ENCODE results near the gene PBLD.
A peak's percentile ranks its signal among the peaks of the same experiment; 100 is the strongest.

PBLD gene

DNA sequence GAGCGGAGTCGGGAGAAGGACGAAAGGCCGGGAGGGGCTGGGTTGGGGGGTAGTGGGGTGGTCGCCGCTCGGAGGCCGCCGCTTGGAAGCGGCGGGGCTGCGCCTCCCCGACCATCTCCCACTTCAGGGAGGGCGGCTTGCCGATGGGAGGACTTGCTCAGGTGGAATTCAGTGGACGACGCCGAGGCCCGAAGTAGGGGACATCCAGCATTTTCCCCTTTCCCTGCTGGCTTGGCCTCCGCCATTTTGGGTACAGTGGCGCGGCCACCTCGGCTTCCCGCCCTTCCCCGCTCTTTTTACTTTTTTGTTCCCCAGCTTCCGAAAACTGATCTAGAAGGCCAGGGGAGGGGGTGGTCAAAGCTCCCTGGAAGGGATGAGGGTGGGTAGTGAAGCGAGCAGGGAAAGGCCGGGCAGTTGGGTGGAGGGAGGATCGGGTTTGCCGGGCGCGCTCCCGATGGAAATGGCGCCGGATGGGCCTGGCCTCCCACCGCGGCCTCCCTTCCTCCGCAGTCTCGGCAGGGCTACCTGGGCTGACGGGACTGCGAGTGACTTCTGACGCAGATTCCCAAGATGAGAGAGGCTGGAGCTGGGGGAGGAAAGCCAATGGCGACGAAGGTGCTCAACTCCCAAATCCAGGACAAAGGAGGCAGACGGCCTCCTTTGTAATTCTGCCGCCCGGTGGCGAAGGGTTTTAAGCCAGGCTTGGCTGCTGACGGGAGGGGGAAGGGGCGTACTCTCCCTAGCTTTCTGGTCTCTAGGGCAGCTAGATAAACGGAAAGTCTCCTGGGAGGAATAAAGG is at the start of gene PBLD:
Gene PBLD (minus strand): TSS at position 670 of the 799 bp plus-strand sequence. CDS start 26,084 bp downstream, outside the sequence.
- DNase-seq, result peak; percentile 63

DNA sequence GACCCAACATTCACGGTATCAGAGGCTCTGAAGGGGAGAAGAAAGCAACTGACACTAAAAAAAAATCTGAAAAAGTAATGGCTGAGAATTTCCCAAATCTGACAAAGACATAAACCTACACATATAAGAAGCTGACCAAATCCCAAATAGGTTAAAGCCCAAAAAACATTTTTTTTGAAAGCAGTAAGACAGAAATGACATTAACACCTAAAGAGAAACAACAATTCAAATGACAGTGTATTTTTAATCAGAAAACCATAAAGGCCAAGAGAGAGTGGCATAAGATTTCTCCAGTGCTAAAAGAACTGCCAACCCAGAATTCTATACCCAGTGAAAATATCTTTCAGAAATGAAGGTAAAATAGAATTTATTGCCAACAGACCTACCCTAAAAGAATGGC is 38.9 kb upstream of the PBLD start:
- DNase-seq, result no peak

DNA sequence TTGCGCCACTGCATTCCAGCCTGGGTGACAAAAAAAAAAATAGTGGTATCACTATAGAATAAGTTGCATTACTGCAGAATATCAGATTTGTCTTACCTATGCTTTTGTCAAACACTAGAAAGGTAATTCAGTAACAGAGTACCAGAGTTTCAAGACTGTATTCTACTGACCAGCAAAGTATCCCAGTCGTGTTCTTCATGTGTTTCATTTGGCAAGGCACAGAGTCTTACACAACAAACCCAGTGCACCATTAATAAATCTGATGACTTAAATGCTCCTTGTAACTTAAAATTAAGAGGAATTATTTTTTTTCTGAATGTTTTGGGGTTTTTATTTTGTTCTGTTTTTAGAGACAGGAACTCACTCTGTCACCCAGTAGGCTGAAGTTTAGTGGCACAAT is 34.4 kb upstream of the PBLD start:
- no peak for DNase-seq

DNA sequence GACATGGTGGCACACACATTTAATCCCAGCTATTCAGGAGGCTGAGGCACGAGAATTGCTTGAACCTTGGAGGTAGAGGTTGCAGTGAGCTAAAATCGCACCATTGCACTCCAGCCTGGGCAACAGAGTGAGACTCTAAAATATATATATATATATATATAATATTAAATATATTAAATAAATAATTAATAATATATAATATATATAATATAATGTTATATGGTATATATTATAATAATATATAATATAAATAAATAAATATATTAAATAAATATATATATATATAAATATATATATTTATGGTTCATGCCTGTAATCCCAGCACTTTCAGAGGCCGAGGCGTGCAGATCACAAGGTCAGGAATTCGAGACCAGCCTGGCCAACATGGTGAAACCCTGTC is 33.9 kb upstream of the PBLD start:
- DNase-seq, result no peak

DNA sequence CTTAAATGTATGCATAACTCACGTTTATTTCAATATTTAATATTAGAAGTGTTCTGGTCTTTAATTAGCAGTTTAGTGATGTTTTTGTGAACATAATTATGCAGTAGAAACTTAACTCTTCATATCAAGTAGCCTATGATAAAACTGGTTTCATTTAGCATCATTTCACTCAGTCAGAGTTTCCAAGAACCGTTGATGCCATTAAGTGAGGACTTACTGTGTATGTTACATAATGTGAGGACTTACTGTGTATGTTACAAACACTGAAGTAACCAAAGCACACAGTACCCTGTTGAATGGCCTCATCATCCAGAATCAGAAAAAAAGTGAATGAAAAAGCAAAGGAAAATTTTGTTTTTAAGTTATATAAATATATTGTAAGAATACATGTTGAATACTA is 32.9 kb upstream of the PBLD start:
- no peak for DNase-seq

DNA sequence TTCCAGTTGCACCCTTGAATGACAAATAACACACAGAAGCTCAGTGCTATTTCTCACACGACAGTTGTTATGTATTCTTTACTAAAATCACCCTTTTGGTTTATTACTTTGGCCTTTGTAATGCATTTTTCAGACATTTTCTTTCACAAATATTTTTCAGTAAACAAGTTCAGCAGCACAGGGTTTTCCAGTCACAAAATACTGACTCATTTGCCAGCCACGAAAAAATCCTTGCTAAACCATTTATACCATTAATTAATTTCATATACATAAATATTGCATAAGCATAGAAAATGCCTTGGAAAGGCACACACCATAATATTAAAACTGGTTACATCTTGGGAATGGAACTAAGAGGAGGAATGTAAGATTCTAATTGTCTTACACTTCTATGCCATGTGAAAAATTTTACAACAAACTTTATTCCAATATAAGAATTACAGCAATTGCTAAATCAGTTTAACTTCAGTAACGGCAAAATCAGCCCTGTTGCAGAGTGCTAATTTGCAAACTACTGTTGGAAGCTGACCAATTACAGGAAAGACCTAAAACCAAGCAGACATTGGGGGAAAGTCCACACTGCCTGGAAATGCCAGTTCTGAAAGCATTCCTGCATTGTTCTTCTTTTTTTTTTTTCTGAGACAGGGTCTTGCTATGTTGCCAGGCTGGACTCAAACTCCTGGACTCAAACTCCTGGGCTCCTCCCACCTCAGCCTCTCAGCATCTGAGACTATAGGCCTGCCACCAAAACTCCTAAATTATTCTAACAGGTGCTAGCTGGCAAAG is 31.6 kb upstream of the PBLD start:
- DNase-seq, result no peak

DNA sequence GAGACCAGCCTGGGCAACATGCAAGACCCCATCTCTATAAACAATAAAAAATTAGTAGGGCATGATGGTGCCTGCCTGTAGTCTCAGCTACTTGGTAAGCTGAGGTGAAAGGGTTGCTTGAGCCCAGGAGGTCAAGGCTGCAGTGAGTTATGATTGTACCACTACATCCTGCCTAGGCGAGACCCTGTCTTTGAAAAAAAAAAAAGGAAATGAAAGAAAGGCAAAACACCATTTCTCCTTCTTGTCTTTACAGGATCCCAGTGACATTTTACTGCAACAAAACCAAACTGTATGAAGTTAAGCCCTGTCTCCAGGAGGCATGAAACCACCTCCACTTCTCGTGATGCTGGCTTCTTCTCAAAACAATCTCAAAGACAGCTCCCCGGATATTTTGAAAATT is 29.9 kb upstream of the PBLD start:
- DNase-seq, result no peak

DNA sequence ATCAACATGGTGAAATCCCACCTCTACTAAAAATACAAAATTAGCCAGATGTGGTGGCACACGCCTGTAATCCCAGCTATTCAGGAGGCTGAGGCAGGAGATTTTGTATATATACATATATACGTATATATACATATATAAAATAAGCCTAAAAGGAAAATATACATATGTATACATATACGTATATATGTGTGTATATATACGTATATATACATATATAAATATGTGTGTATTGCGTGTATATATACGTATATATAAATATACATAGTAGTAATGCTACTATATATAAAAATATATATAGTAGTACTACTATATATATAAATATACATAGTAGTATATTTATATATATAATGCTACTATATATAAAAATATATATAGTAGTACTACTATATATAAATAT is 26.5 kb upstream of the PBLD start:
- no peak for DNase-seq

DNA sequence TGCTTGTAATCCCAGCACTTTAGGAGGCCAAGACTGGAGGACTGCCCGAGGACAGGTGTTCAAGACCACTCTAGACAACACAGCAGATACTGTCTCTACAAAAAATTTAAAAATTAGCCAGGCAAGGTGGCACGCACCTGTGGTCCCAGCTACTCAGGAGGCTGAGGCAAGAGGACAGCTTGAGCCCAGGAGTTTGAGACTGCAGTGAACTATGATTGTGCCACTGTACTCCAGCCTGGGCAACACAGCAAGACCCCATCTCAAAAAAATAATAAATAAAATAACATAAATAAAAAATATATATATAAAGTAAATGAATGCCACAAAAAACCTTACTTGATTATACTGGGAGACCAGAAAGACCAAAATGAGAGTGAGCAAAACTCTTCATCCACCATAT is 20.8 kb upstream of the PBLD start:
- DNase-seq, result no peak

DNA sequence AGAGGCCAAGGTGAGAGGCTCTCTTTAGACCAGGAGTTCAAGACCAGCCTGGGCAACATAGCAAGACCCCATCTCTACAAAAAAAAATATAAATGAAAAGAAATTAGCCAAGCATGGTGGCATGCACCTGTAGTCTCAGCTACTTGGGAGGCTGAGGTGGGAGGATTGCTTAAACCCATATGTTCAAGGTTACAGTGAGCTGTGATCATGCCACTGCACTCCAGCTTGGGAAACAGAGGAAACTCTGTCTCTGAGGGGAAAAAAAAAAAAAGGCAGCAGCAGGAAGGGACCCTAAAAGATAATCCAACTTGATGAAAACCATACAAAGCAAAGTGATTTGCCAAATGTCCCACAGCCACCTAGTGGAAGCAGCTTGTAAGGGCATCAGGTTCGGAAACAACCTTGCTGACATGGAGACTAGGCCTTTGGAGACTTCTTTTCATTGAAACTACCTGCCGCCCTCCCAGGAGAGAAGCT is 15.6 kb upstream of the PBLD start:
- no peak for DNase-seq

DNA sequence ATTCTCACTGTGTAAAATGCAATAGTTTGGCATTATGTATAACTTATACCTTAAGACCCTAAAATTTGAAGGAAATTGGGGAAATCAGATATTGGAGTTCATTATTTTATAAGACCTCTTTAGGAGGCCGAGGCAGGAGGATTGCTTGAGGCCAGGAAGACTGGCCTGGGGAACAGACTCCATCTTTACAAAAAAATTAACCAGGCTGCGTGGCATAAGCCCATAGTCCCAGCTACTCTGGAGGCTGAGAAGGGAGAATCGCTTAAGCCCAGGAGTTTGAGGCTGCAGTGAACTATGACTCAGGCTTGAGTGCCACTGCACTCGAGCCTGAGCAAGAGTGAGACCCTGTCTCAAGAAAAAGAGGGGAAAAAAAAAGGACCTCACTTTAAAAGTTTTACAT is 14.0 kb upstream of the PBLD start:
- DNase-seq, result no peak

DNA sequence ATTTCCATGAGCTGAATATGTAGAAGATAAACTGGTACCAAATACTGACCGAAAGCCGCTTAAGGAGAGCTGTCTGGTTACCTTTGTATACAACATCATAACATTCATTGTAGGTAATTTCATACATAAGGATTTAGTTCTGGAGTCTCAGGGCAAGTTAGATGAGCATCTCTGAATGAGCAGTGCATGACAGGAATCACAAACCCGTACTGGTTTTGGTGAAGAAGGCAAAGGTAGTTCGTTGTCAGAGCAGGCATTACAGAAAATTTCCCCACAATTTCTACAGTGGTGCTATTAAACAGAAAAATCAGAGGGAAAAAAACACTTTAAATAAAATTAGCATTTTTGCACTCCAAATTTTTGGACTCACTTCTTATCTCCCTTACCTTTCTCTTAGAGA is 12.9 kb upstream of the PBLD start:
- DNase-seq, result no peak

DNA sequence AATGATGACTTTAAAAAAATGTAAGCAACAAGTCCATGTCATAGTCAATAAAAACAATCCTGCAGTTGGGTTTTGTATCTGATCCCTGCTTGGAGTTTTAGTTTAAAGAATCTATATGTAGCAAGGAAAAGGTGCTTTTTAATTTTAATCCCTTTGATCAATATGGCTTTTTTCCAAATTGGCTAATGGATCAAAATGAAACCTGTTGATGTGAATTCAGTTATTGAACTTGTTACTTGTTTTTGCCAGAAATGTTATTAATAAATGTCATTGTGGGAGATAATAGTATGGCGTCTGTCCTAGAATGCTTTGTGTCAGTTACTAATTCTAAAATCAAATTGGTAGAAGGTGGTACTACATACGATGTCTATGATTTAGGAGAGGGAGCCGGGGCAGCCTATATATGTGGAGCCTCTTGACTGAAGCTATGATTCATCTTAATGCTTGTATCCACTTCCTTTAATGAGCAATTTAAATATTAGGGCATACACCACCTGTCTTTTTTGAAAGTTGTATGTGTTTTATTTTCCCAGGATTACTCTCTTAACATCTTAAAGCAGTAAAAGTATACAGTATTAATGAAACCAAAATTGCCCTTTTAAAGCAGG is 10.3 kb upstream of the PBLD start:
- DNase-seq, result no peak

DNA sequence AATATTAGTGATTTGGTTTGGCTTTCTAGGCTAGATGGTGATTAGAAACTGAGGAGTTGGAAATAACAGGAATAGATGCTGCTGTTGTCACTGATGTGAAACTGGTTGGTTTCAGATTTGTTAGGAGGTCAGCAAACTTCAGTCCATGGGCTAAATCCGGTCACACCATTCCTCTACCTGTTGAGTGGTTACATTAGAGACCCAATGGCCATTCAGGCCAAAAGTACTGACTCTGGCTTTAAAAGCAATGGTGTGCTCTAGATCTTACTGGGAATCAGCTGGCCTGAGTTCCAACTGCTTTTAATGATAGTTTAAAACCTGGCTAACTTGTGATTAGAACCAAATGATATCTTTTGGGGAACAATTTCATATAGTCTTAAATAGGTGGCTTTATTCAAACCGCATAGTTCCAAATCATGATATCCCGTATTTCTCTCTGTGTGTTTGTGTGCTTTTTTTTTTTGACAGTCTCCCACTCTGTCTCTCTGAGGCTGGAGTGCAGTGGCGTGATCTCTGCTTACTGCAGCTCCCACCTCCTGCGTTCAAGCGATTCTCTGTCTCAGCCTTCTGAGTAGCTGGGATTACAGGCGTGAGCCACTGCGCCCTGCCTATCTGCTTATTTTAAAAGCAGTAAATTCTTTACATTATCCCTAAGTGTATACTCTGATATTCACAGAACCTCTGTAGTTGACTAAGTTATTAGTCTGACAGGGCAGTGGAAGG is 7.8 kb upstream of the PBLD start:
- DNase-seq, result no peak

DNA sequence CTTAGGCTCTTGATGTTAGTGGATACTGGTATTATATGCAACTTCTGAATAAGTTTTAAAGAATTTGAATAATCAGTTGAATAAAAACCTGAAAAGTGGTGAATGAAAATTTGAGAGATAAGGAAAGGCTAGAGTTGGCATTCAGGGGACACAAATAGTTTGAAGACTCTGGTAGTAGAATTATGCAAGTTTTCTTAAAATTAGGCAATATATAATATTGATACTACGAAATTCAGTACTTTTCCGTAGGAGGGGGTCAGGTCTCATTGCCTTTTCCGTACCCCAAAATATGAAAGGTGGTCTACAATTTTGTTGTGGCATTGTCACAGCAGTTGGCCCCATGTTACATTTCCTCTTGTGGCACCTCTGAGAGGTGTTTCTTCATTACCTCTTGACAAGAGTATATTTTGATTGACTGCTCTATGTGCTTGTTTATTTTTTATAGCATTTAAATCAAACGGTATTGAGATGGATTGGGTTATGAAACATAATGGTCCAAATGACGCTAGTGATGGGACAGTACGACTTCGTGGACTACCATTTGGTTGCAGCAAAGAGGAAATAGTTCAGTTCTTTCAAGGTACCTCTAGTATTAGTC is 4.1 kb upstream of the PBLD start:
- DNase-seq, result no peak

DNA sequence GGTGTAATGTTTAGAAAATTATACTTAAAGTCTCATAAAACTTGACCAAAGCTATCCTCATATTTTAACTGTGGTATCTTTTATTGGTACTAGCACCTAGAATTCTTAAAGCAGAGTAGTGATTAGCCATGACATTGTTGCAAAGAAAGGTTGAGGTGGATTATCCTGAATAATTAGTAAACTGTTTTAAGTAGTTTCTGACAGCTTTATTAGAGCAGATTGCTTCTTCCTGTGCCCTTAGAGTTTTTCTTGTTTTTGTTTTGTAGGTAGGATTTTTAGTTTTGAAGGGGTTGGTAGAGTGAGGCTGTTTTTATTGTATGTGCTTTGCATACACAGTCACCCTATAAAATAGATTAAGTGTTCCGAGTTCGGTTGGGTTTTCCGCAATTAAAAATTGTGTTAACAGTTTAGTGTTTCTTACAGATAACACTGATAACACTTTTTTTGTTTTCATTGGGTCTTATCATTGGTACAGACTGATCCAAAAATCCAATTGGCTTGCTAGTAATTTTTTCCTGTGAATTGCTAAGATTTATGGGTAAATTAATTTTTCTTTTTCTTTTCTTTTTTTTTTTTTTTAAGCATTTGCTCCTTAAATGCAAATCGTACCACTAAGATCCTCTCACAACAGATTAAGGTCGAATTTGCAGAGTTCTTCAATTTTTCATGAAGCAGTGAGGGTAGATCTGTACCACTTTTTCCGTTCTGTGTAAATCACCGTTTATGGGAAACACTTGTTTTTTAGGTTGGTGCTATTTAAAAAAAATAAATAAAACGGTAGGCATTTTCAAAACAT is 2.1 kb upstream of the PBLD start:
- DNase-seq, result no peak

DNA sequence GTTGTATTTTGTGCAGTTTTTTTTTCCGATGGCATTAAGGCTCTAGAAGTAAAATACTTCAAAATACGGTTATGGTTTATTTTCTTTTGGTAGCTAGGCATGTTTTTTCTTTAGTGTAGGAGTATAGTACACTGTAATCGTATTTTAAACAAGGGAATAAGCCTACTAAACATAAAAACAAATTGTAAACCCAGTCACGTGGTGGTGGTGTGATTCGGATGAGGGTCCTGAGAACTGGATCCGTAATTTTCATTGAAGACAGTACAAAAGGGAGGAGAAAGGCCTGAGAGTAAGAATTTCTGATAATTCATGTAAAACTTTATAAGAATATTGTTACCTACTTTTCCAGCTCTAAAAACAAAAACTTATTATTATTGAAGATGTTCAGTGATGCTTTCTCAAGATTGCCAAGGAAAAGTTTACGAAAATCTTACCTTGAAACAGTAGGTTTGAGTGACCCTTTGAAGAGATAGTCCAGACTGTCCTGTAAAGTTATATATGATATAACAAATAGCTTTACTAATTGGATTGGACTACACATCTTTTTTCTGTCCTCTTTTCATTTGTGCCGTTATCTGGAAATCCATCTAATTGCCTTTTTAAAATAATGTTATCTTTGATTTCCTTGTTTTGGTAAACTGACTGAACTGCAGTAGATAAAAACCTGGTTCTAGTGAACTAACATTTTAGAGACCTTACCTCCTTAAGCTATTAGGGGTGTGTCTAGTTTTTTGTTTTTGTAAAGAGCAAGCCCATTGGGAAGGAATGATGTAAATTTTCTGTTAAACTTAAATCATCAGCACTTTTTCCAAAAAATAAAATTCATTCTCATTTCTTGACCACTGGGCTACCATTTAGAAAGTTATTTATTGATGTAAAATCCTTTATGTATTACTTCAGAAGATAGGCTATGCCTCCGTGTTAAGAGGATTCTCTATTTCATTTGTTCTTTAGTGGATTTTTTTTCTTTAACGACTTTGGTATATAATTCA is 1.0 kb upstream of the PBLD start:
- no peak for DNase-seq

DNA sequence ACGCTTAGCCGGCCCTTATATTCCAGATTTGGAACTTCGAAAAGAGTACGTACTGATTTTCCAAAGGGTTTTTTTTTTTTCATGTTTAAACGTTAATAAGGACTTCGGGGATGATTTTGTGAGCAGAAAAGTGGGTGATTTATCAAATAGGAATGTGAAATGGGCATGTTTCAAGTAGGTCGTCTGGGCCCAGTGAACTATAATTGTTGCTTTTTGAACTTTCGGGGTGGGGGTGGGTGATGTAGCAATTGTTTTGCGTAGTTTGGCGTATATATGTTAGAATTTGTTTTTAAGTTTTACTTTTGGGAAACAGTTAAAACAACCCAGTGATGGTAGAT is 299 bp upstream of the PBLD start:
- DNase-seq, result no peak

DNA sequence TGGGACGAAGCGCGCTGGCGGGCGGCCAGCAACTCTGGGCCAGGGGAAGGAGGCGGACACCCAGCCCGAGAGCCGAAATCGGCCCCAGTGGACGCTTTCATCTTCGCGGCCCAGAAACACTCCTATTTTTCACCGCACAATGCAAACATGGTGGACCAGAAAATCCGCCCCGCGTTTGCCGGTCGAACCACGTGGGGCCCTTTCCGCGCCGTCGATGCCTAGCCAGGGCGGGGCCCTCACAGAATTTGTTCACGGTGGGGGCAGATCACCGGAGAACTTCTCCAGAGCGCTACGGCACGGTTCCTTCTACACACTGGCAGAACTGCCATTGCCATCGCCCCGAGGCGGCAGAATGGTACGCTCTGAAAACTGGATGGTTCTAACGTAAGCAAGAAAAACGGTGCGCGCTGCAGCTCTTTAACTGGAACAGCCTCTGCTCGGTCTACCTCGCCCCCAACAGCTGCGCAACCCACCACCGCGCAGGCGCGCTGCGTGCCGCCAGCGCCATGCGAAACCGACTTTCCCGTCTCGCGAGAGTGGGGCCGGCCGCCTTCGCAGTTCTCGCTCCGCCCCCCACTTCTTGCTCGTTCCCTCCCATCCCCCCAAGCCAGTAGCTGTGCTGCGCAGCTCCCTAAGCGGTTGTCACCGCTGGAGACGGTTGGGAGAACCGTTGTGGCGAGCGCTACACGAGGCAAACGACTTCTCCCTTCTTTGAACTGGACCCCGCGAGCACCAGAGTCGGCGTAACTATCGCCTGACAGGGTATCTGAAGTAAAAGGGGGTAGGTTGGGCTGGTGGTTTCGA is 1.1 kb downstream of the PBLD start, which contains the start of gene HNRNPH3:
Gene HNRNPH3 (plus strand): TSS at position 610 of the 804 bp plus-strand sequence. CDS start 5,158 bp downstream, outside the sequence.
- peak; percentile 95 for DNase-seq

Data from NCI-H1092 treated with DMSO at 0.1 percent for 48 hours (cell line).